K562 (cell line): ENCODE measurements around the gene TRNP1. TPM values are rescaled to one million over a fixed set of nuclear protein-coding genes. Genes with fewer than 3 reads are reported as not detected.

ENCODE experiments used
- ARID1B ChIP-seq: fragments of 450-650 bp; IDR thresholded peaks from 2 replicates; pipeline ENCODE4 v1.6.1; 2016; ENCODE audit warnings: antibody characterized with exemption, mild to moderate bottlenecking, inconsistent platforms
- EGR1 ChIP-seq: fragments of 450-650 bp; conservative IDR thresholded peaks from 2 replicates; pipeline ENCODE4 v1.6.1; 2017; ENCODE audit warnings: mild to moderate bottlenecking
- HDAC8 ChIP-seq: fragments of 450-650 bp; IDR thresholded peaks from 2 replicates; pipeline ENCODE4 v1.6.1; 2016; ENCODE audit warnings: mild to moderate bottlenecking, missing genetic modification characterization, moderate library complexity, missing compliant biosample characterization
- HMG20B ChIP-seq: fragments of 250-450 bp; sonication (Bioruptor Pico); IDR thresholded peaks from 2 replicates; pipeline ENCODE4 v1.5.0; 2021; ENCODE audit warnings: mild to moderate bottlenecking
- MYC ChIP-seq, 2 experiments: fragments of 250-450 bp in 1 of 2; sonication (Bioruptor Pico) in 1 of 2; IDR thresholded peaks; 2 replicates each; pipeline versions ENCODE4 v1.5.1 to v1.6.1; 2012 to 2021; ENCODE audit warnings: low read depth in 2 of 2, borderline replicate concordance in 1 of 2, improper control_type of control experiment in 1 of 2, low read length in 1 of 2, mild to moderate bottlenecking in 1 of 2, moderate library complexity in 1 of 2
- NEUROD1 ChIP-seq: fragments of 150-350 bp; IDR thresholded peaks from 2 replicates; pipeline ENCODE4 v1.6.1; 2014; ENCODE audit warnings: borderline replicate concordance, low read length, low read depth; ENCODE audit not compliant: partially characterized antibody
- NR2C1 ChIP-seq, 2 experiments: fragments of 450-650 bp; IDR thresholded peaks; 2 replicates each; pipeline ENCODE4 v1.6.1; 2017; ENCODE audit warnings: mild to moderate bottlenecking in 2 of 2, antibody characterized with exemption in 1 of 2, inconsistent platforms in 1 of 2, missing compliant biosample characterization in 1 of 2, missing genetic modification characterization in 1 of 2
- SMAD4 ChIP-seq: fragments of 250-450 bp; sonication (Bioruptor Pico); conservative IDR thresholded peaks from 2 replicates; pipeline ENCODE4 v1.8.0; 2021; ENCODE audit warnings: inconsistent platforms, mild to moderate bottlenecking, moderate library complexity
- TOE1 ChIP-seq, 2 experiments: fragments of 450-650 bp in 1 of 2; sonication (generic) in 1 of 2; formaldehyde crosslinking in 1 of 2; IDR thresholded peaks; 2 replicates each; pipeline versions ENCODE4 v1.7.1 to v1.8.0; 2016 to 2022; ENCODE audit warnings: borderline replicate concordance in 2 of 2, mild to moderate bottlenecking in 2 of 2, antibody characterized with exemption in 1 of 2, inconsistent platforms in 1 of 2, low read depth in 1 of 2, missing genetic modification reagents in 1 of 2, moderate library complexity in 1 of 2
- TRIM24 ChIP-seq, 2 experiments: fragments of 450-650 bp; IDR thresholded peaks; 2 replicates each; pipeline ENCODE4 v1.6.1; 2016
- TRIM28 ChIP-seq: fragments of 450-650 bp; IDR thresholded peaks from 2 replicates; pipeline ENCODE4 v1.6.1; 2017
- ZNF165 ChIP-seq: fragments of 250-450 bp; sonication (Bioruptor Pico); IDR thresholded peaks from 2 replicates; pipeline ENCODE4 v1.4.0; 2020; ENCODE audit warnings: borderline replicate concordance
- polyA plus RNA-seq, 8 experiments: library from polyadenylated mRNA; depleted of rRNA in 4 of 8; stranded (reverse) in 5 of 8; unstranded in 3 of 8; fragments of >200 nt; fragmentation: Nextera tagmentation in 2 of 8; fragmentation: Illumina TruSeq in 1 of 8; extraction: Ambion mirVana in 2 of 8; extraction: Trizol in 1 of 8; gene quantifications; 2 replicates each; pipeline versions ENCODE4 v1.2.1 to v1.2.3, GENCODE V29; 2011 to 2014; ENCODE audit warnings: inconsistent platforms in 1 of 8, missing spikeins in 1 of 8
- total RNA-seq, 7 experiments: library from RNA; depleted of rRNA in 6 of 7; stranded (reverse); fragments of >200 nt in 6 of 7; fragmentation: Illumina TruSeq in 2 of 7; extraction: Trizol in 2 of 7; gene quantifications; 2 replicates each; pipeline versions ENCODE4 v1.2.1 to v1.2.3, GENCODE V29; 2011 to 2021; ENCODE audit warnings: low replicate concordance in 1 of 7
- TF ChIP-seq, protein P1 (sequence below): fragments of 250-450 bp; sonication (Bioruptor Pico); IDR thresholded peaks from 2 replicates; pipeline ENCODE4 v1.8.0; 2022; ENCODE audit warnings: moderate library complexity, mild to moderate bottlenecking, inconsistent platforms
- TF ChIP-seq, protein P2 (sequence below): sonication (generic); formaldehyde crosslinking; IDR thresholded peaks from 2 replicates; pipeline ENCODE4 v1.9.0; 2022; ENCODE audit warnings: mild to moderate bottlenecking, missing genetic modification reagents
- TF ChIP-seq, protein P3 (sequence below): sonication (generic); formaldehyde crosslinking; IDR thresholded peaks from 2 replicates; pipeline ENCODE4 v1.5.0; 2020; ENCODE audit warnings: missing genetic modification reagents
- TF ChIP-seq, protein P4 (sequence below): fragments of 450-650 bp; formaldehyde crosslinking; IDR thresholded peaks from 2 replicates; pipeline ENCODE4 v1.4.0; 2020; ENCODE audit warnings: mild to moderate bottlenecking, mixed read lengths
- TF ChIP-seq, protein P5 (sequence below), 2 experiments: fragments of 450-650 bp in 1 of 2; IDR thresholded peaks; 2 replicates each; pipeline ENCODE4 v1.6.1; 2011 to 2017; ENCODE audit warnings: low read depth in 2 of 2, antibody characterized with exemption in 1 of 2, borderline replicate concordance in 1 of 2, low read length in 1 of 2, mild to moderate bottlenecking in 1 of 2, mixed read lengths in 1 of 2; ENCODE audit not compliant: control insufficient read depth in 1 of 2
- TF ChIP-seq, protein P6 (sequence below): fragments of 450-650 bp; formaldehyde crosslinking; IDR thresholded peaks from 2 replicates; pipeline ENCODE4 v1.4.0; 2022; ENCODE audit warnings: mild to moderate bottlenecking, moderate library complexity

Gene TRNP1
- total and polyA plus RNA-seq, 9 of the 15 experiments (the other 6 are each of a cell fraction or from before 2014, with no cell fraction given), result 0.03 to 1.3 (median 0.95) TPM

GRCh38 chr1:27015260-27015659, 21.8 kb downstream of the TRNP1 start (continued):
- TF ChIP-seq, protein P1, sequence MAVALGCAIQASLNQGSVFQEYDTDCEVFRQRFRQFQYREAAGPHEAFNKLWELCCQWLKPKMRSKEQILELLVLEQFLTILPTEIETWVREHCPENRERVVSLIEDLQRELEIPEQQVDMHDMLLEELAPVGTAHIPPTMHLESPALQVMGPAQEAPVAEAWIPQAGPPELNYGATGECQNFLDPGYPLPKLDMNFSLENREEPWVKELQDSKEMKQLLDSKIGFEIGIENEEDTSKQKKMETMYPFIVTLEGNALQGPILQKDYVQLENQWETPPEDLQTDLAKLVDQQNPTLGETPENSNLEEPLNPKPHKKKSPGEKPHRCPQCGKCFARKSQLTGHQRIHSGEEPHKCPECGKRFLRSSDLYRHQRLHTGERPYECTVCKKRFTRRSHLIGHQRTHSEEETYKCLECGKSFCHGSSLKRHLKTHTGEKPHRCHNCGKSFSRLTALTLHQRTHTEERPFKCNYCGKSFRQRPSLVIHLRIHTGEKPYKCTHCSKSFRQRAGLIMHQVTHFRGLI (CRISPR knock-in tag), result 0 out of 2 replicates have a peak, but pooled peaks have one; percentile 15
- TF ChIP-seq HDAC8 (tag), result no peak
- TF ChIP-seq HMG20B (CRISPR knock-in tag), result no peak
- TF ChIP-seq NR2C1 (IDR thresholded peaks at IDR 0.05), result peak; percentile 16; the same call in 1 of the 2 replicates
- no peak for TF ChIP-seq NR2C1 (tag; IDR thresholded peaks at IDR 0.05)
- TF ChIP-seq, protein P2, sequence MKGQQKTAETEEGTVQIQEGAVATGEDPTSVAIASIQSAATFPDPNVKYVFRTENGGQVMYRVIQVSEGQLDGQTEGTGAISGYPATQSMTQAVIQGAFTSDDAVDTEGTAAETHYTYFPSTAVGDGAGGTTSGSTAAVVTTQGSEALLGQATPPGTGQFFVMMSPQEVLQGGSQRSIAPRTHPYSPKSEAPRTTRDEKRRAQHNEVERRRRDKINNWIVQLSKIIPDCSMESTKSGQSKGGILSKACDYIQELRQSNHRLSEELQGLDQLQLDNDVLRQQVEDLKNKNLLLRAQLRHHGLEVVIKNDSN, result peak; percentile 81
- no peak for TF ChIP-seq ZNF165
- no peak for TF ChIP-seq NEUROD1
- peak; percentile 53; the same call in 1 of the 2 replicates for TF ChIP-seq TRIM28
- TF ChIP-seq, protein P3, sequence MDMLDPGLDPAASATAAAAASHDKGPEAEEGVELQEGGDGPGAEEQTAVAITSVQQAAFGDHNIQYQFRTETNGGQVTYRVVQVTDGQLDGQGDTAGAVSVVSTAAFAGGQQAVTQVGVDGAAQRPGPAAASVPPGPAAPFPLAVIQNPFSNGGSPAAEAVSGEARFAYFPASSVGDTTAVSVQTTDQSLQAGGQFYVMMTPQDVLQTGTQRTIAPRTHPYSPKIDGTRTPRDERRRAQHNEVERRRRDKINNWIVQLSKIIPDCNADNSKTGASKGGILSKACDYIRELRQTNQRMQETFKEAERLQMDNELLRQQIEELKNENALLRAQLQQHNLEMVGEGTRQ (CRISPR knock-in tag), result peak; percentile 80
- TF ChIP-seq ARID1B, result no peak
- peak; percentile 62 for TF ChIP-seq SMAD4
- peak; percentile 92 for TF ChIP-seq TOE1 (IDR thresholded peaks at IDR 0.05; ENCODE audit: borderline replicate concordance)
- no peak for TF ChIP-seq TOE1 (CRISPR knock-in tag; IDR thresholded peaks at IDR 0.05; ENCODE audit: borderline replicate concordance, low read depth)
- TF ChIP-seq TRIM24 (IDR thresholded peaks at IDR 0.05), result peak; percentile 30 to 44; a peak in 1 of 4 replicates
- TF ChIP-seq, protein P4, sequence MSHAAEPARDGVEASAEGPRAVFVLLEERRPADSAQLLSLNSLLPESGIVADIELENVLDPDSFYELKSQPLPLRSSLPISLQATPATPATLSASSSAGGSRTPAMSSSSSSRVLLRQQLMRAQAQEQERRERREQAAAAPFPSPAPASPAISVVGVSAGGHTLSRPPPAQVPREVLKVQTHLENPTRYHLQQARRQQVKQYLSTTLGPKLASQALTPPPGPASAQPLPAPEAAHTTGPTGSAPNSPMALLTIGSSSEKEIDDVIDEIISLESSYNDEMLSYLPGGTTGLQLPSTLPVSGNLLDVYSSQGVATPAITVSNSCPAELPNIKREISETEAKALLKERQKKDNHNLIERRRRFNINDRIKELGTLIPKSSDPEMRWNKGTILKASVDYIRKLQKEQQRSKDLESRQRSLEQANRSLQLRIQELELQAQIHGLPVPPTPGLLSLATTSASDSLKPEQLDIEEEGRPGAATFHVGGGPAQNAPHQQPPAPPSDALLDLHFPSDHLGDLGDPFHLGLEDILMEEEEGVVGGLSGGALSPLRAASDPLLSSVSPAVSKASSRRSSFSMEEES (CRISPR knock-in tag), result peak; percentile 95
- TF ChIP-seq EGR1, result no peak
- TF ChIP-seq, protein P5, sequence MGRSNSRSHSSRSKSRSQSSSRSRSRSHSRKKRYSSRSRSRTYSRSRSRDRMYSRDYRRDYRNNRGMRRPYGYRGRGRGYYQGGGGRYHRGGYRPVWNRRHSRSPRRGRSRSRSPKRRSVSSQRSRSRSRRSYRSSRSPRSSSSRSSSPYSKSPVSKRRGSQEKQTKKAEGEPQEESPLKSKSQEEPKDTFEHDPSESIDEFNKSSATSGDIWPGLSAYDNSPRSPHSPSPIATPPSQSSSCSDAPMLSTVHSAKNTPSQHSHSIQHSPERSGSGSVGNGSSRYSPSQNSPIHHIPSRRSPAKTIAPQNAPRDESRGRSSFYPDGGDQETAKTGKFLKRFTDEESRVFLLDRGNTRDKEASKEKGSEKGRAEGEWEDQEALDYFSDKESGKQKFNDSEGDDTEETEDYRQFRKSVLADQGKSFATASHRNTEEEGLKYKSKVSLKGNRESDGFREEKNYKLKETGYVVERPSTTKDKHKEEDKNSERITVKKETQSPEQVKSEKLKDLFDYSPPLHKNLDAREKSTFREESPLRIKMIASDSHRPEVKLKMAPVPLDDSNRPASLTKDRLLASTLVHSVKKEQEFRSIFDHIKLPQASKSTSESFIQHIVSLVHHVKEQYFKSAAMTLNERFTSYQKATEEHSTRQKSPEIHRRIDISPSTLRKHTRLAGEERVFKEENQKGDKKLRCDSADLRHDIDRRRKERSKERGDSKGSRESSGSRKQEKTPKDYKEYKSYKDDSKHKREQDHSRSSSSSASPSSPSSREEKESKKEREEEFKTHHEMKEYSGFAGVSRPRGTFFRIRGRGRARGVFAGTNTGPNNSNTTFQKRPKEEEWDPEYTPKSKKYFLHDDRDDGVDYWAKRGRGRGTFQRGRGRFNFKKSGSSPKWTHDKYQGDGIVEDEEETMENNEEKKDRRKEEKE (IDR thresholded peaks at IDR 0.05; ENCODE audit: borderline replicate concordance in 1 of 2, control insufficient read depth in 1 of 2, low read depth in 2 of 2, low read length in 1 of 2), result no peak
- TF ChIP-seq, protein P6, sequence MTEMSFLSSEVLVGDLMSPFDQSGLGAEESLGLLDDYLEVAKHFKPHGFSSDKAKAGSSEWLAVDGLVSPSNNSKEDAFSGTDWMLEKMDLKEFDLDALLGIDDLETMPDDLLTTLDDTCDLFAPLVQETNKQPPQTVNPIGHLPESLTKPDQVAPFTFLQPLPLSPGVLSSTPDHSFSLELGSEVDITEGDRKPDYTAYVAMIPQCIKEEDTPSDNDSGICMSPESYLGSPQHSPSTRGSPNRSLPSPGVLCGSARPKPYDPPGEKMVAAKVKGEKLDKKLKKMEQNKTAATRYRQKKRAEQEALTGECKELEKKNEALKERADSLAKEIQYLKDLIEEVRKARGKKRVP (CRISPR knock-in tag), result peak; percentile 49; the same call in 1 of the 2 replicates
- TF ChIP-seq MYC (IDR thresholded peaks at IDR 0.05; ENCODE audit: low read depth, low read length), result 0 out of 2 replicates have a peak, but pooled peaks have one; percentile 29
- TF ChIP-seq MYC (CRISPR knock-in tag; IDR thresholded peaks at IDR 0.05; ENCODE audit: borderline replicate concordance, low read depth), result no peak
